GM18951 (cell line): ENCODE measurements around the gene ALPL.

Source experiments
- POLR2A ChIP-seq: IDR thresholded peaks from 4 replicates; pipeline ENCODE4 v1.6.1; 2011; ENCODE audit warnings: mild to moderate bottlenecking; ENCODE audit not compliant: insufficient read length, insufficient read depth; ENCODE audit errors: extremely low read depth
- in situ Hi-C: fragments of 300-500 bp; cut with MboI; formaldehyde crosslinking; loops from one replicate; pipeline ENCODE4 v1.12.0; 2022; ENCODE audit warnings: low sequenced_read_pairs, mixed read lengths, inconsistent platforms; ENCODE audit not compliant: unreplicated experiment

ALPL gene

DNA sequence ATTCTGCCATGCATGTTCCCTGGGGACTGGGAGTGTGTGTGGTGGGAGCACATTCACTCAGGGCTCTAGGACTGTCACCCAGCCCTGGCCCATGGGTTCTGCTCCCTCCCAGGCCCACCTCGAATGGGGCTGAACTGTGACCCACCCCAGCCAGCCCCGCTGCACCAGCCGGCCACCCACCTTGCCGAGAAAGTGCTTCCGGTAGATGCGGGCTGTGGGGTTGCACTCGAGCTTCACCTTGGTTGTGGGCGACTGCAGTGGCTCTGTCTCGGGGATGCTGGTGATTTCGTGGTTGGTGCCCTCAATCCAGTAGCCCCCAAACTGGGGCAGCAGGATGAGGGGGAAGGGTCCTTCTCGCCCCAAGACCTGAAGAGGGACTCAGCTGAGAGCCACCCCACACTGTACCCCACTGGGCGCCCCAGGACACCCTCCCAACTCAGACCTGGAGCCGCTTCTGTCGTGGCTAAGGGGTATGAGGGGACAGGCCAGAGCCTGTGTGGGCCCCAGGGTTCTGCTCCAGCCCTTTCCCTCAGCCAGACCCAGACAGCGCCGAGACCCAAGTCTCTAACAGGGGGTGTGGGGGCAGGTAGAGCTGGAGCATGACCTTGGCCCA is 108.0 kb downstream of the ALPL start:
- in situ Hi-C loops, result no loop called here
- TF ChIP-seq POLR2A, result no peak

DNA sequence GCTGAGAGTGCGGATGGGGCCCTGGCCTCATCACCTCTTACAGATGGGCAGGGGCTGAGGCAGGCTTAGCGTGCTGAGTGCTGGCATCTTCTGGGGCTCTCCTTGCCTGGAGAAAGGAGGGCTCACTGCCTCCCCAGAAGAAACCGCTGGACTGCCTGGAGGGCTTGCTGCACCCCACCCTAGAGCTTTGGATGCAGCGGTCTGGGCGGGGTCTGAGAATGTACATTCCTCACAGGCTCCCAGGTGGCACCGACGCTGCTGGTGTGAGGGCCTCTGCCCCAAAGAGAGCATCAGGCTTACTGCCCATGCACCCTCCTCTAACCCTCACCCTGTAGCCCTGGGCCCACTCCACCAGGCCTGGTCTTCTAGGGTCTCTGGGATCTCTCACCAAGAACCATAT is 108.8 kb downstream of the ALPL start:
- in situ Hi-C loops, result no loop called here
- no peak for TF ChIP-seq POLR2A

DNA sequence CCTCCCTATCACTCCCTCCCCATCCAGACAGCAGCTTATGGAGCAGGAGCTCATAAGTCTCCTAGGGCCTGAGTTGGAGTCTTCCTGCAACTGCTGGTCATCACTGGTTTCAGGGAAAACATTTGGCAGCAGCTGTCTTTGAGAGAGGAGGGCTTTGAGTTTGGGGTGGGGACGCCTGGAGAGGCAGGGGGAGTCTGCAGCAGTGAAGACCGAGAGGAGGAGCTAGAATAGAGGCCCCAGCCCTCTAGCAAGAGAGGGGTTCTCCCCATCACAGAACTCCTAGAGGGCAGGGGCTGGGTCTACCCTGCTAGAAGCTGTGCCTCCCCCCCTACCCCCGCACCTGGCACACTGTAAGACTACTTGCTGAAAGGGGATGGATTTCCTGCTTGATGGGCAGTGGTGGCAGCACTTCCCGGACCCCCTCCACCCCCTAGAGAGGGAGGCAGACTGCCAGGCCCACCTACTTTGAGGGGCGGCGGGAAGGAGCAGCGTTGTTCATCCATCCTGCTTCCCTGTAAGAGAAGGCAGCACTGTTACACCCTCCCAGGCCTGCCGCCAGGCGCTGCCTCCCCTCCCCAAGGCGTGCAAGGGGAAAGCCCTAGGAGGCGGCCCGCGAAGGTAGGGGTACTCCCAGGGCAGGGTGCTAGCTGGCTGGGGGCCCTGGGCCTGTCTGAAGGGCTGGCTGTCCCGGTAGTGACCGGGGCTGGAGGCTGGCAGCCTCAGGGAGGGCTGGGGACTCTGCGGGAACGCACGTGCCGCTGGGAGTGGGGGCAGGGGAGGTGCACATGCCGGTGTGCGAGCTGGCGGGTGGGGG is 109.5 kb downstream of the ALPL start:
- in situ Hi-C loops, result no loop called here
- no peak for TF ChIP-seq POLR2A

DNA sequence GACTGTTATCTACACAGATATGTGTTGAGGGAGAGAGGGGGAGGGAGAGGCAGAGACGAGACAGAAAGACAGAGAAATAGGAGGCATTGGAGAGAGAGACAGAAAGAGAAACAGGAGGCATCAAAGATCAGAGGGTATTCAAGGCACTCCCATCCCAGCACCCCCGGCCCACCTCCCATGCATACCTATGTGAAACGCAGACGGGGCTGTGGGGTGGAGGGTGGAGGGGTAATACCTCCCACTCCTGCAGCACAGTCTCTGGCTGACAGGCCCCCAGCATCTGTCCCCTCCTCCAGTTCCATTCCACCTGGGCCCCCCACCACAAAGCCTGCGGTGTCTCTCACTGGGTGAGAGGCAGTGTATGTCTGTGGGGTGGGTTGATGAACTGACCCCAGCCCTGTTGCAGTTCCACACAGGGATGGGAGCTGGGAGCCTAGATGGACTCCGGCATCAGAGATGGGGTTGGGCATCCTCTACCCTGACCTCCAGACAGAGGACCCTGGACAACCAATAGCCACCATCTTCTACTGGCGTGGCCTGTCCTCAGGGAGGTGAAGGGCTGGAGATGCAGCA is 110.2 kb downstream of the ALPL start:
- TF ChIP-seq POLR2A, result no peak
- in situ Hi-C loops, result no loop called here

DNA sequence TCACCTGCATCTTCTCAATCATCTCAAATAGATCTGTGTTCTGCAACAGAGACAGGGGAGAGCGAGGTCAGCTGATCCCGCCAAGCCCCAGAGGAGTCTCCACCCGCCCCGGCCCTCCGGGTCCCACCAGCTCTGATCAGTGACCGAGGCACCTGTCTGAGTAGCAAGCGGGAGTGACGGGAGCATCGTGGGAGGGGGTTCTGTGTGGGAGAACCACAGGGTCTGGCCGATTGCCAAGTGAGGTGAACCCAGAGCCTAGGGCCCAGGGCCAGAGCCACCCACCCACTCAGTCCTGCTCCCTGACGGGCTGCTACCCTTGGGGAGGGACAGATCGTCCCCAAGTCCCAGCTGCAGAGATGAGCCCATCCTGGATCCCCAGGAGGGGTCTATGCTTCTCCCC is 110.8 kb downstream of the ALPL start:
- in situ Hi-C loops, result no loop called here
- no peak for TF ChIP-seq POLR2A

DNA sequence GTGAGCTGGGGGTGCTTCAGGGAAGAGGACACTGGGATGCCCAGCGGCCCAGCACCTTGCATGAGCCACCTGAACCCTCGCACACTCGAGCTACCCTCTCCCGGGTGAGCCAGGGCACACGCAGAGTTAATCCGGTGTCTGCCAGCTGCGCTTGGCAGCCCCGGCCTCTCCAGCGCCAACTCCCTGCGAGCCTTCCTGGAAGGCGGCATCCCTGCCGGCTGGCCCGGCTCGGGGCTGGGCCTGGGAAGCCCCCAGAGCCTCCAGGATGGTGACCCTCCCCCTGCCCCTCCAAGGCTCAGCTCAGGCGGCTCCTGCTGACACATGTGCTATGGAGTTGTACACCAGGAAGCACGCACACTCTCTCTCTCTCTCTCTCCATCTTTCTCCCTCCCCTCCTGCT is 111.3 kb downstream of the ALPL start:
- in situ Hi-C loops, result no loop called here
- TF ChIP-seq POLR2A, result no peak

DNA sequence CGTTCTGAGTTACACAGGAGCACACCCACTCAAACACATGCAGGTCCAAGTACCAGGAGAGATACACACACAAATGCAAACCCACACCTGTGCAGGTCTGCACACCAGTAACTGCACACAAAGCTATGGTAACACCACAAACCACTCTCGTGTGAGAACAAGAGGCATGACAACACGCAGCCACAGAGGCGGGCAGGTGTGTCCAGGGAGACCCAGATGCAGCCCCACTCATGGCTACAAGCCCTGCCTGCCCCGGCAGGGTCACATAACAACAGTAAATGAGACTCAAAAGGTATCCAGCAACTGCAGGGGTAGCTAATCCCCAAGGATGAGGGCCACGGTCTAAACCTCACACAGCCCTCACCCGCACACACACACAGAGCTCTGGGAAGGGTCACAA is 111.8 kb downstream of the ALPL start:
- in situ Hi-C loops, result no loop called here
- TF ChIP-seq POLR2A, result no peak

DNA sequence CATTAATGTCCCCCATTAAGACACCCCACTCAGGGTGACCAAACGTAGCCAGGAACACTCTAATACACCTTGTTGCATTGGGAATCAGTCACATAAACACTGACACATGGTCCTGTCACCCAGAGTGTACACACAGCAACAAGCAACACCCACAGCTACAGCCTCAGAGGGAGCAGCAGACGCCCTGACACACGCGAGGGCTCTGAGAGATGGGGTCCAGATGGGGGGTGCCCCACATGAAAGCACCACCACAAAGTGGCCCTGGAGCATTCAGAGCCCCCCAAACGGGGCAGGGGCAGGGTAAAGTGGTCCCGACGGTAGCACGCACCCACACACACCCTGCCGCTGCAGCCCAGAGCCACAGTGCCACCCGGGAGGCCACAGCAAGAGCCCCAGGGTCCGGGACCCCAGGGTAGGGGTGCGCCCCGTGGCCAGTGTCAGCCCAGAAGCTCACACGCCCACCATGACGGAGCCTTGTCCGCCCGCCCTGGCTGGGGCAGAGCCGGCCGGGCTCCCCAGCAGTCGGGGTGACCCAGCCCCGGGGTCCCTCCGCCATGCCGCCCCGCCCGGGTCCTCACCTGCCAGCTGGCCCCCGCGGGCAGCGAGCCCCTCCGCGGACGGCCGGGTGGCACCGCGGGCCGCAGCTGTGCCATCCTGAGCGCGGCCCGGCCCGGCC is 112.7 kb downstream of the ALPL start:
- TF ChIP-seq POLR2A, result no peak

DNA sequence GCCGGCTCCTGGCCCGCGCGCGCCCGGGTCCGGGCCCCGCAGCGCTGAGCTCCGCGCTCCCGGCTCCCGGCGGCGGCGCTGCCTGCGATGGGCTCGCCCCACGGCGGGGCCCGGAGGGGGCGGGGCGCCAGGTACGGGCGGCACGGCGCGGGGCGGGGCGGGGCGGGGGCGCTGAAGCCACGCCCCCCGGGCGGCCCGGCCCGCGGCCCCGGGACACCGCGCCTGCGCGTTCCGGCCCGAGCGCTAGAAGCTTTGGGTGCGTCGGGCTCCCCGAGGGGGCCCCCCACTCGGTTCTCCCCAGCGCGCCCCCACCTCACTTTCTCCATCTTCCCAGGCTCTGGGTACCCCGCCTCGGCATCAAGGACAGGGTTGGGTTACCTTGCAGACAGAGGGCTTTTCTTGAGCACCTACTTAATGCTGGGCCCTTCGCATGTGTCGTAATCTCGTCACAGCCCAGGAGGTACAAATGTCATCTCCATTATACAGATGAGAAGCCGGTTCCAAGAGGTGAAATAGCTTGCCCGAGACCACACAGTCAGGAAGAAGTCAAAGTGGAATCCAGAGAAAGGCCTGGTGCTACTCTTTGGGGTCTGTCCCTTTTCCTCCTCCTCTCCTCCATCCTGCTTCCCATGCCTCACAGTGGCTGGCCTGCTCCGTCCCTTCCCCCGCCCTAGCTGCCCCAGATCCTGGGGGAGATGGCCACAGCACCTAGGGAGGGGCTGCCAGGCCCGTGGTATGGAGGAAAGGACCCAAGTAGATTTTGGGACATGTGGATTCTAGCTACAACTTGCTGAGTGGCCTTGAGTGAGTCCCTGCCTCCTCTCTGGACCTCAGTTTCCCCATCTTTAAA is 113.5 kb downstream of the ALPL start:
- in situ Hi-C loops, result no loop called here
- no peak for TF ChIP-seq POLR2A

More for the DNA sequence above, 112.7 kb downstream of the ALPL start:
- in situ Hi-C loops, result no loop called here

DNA sequence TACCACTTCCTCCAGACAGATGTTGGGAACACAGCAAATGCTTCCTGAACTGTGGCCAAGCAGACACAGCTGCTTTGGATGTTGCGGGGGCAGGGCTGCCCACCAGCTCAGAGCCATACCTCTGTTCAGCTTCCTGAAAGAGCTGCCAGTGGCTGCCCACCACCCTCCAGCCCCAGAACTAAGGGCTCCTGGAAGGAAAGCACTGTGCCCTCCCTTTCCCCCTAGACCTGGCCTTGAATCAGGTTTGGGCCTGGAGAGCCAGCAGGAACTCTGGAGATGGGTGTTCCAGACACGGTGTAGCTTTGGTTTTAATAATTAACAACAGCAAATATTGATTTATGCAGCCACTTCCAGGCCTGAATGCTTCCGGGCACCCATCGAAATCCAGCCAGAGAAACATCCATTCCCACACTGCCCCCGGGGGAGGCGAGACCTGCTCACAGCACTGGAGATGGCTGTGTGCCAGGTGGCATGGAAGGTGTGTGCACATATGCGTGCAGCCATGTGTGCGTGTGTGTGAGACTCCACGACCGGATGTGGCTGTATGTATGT is 114.3 kb downstream of the ALPL start:
- in situ Hi-C loops, result no loop called here
- TF ChIP-seq POLR2A, result no peak

DNA sequence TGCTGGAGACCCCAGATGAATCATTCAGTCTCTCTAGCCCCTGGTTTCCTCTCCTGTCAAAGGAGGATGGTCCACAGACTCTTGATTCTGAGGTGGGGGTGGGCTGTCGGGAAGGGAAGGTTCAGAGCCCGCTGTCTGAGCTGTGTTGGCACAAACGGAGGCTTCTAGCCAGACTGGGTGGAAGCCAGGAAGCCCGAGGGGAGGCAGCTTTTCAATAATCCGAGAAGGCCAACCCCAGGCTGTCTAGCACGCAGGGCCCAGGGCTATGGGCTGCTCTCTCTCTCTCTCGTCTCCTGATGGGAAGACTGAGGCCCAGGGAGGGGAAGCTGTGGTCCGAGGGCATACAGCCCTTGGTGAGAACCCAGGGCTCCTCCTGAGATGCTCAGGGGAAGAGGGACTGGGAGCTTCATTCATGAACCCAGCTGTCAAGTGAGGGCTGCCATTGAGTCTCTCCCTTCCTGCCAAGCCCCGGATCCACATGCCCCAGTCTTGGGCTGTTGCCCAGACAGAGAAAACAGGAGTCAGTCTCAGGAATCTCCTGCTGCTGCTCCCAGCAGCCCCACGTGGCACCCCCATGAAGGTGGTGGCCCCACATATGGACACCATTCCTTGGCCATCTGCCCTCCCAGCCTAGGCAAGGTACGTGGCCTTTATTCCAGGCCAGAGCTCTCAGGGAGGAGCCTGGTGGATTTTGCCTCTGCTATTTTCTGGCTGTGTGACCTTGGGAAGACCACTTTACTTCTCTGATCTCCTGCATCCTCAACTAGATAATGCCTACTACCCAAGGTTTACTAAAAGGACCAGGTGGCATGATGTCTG is 115.6 kb downstream of the ALPL start:
- in situ Hi-C loops, result no loop called here
- TF ChIP-seq POLR2A, result no peak

DNA sequence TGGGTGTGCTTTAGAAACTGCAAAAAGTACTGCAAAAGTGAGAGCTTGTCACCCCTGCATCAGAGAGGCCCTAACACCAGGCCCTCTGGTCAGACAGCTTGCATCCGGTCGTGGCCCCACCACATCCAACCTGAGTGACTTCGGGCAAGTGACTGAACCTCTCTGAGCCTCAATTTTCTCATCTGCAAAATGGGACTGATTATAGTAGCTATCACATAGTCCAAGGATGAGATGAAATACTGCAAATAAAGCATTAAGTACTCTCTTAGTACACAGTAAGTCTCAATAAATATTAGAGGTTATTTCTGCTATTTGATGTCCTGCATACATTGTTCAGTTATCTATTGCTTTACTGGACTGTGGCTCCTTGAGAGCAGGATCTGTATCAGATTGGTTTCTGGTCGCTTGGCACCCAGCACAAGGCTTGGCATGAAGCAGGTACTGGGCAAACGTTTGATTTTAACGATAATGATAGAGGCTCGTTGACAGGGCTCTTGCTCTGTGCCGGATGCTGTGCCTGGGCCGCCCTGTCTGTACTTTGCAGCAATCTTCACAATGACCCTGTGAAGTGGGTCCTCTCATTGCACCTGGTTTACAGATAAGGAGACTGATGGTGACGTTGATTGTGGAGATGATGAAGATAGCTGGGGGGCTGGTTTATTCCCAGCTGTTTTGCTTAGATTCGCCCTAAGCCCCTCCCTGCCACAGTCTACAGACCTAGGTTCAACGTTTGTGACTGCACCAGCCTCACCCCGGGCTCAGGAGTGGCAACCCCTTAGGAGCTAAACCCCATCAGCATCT is 116.4 kb downstream of the ALPL start:
- TF ChIP-seq POLR2A, result no peak
- in situ Hi-C loops, result no loop called here
